ENCODE results near the gene DENND4C. TPM values are rescaled to one million over a fixed set of nuclear protein-coding genes. Genes with fewer than 3 reads are reported as not detected.

The DENND4C gene
- total RNA-seq, 1 donor from 2014 or later, result 105 TPM

- TF ChIP-seq CTCF (IDR thresholded peaks at IDR 0.05), result no peak
- Histone ChIP-seq H3K27me3 (no peaks in the 10 kb centered on the region), H3K27ac (no peak overlapping the region), H3K36me3 (peaks cover 94% of the 10 kb centered on the region), H3K4me3 (no peak overlapping the region), H3K4me1 (no peaks in the 10 kb centered on the region), H3K9me3 (no peaks in the 10 kb centered on the region)
- DNase-seq (no peak), ATAC-seq (no peak)
- intact Hi-C loops (cut with DNase I), result no loop called here
These were observed 105.7 kb downstream of the DENND4C start for GRCh38 chr9:19336166-19336565.

GRCh38 chr9:19342947-19343346 is 112.5 kb downstream of the DENND4C start:
- Histone ChIP-seq H3K9me3 (no peaks in the 10 kb centered on the region), H3K4me1 (no peaks in the 10 kb centered on the region), H3K27ac (no peak overlapping the region), H3K4me3 (no peak overlapping the region), H3K27me3 (no peaks in the 10 kb centered on the region), H3K36me3 (peaks cover 98% of the 10 kb centered on the region)
- TF ChIP-seq CTCF (IDR thresholded peaks at IDR 0.05), result no peak
- DNase-seq, result no peak
- intact Hi-C loops (cut with DNase I), result no loop called here
- ATAC-seq, result no peak

- no peak for TF ChIP-seq CTCF (IDR thresholded peaks at IDR 0.05)
- no peaks in the 10 kb centered on the region for H3K27me3 ChIP-seq
- intact Hi-C loops (cut with DNase I), result no loop called here
- no peaks in the 10 kb centered on the region for H3K9me3 ChIP-seq
- H3K4me1 ChIP-seq, result no peaks in the 10 kb centered on the region
- ATAC-seq, result no peak
- DNase-seq, result no peak
- H3K36me3 ChIP-seq, result peaks cover 98% of the 10 kb centered on the region
- no peak overlapping the region for H3K27ac ChIP-seq
- H3K4me3 ChIP-seq, result no peak overlapping the region
These were observed 128.2 kb downstream of the DENND4C start for GRCh38 chr9:19358701-19359100.

GRCh38 chr9:19369107-19369506 is 138.6 kb downstream of the DENND4C start:
- intact Hi-C loops (cut with DNase I), result no loop called here
- H3K4me1 ChIP-seq, result no peaks in the 10 kb centered on the region
- no peak overlapping the region for H3K4me3 ChIP-seq
- no peak for ATAC-seq
- peaks cover 88% of the 10 kb centered on the region for H3K36me3 ChIP-seq
- H3K27ac ChIP-seq, result no peak overlapping the region
- no peaks in the 10 kb centered on the region for H3K9me3 ChIP-seq
- H3K27me3 ChIP-seq, result no peaks in the 10 kb centered on the region
- no peak for TF ChIP-seq CTCF (IDR thresholded peaks at IDR 0.05)
- no peak for DNase-seq

GRCh38 chr9:19371942-19372341 is 141.4 kb downstream of the DENND4C start:
- intact Hi-C loops (cut with DNase I), result no loop called here
- DNase-seq (no peak), ATAC-seq (no peak)
- no peak for TF ChIP-seq CTCF (IDR thresholded peaks at IDR 0.05)
- no peak overlapping the region for H3K27ac ChIP-seq
- H3K4me3 ChIP-seq, result no peak overlapping the region
- H3K36me3 ChIP-seq, result peaks cover 89% of the 10 kb centered on the region
- no peaks in the 10 kb centered on the region for H3K27me3 ChIP-seq
- H3K9me3 ChIP-seq, result no peaks in the 10 kb centered on the region
- no peaks in the 10 kb centered on the region for H3K4me1 ChIP-seq

GRCh38 chr9:19372567-19372966 is 142.1 kb downstream of the DENND4C start:
- no peak overlapping the region for H3K27ac ChIP-seq
- H3K36me3 ChIP-seq, result peaks cover 89% of the 10 kb centered on the region
- peaks cover 4% of the 10 kb centered on the region for H3K4me1 ChIP-seq
- no peak for DNase-seq
- no peak for TF ChIP-seq CTCF (IDR thresholded peaks at IDR 0.05)
- intact Hi-C loops (cut with DNase I), result no loop called here
- no peaks in the 10 kb centered on the region for H3K9me3 ChIP-seq
- ATAC-seq, result no peak
- no peaks in the 10 kb centered on the region for H3K27me3 ChIP-seq
- no peak overlapping the region for H3K4me3 ChIP-seq
